ENCODE results near the gene MERTK. TPM values are rescaled to one million over a fixed set of nuclear protein-coding genes. Genes with fewer than 3 reads are reported as not detected.

The MERTK gene
- total and polyA plus RNA-seq, 2 donors (not counting 1 experiment from before 2014, with no cell fraction given), result 0.04 to 0.34 TPM

DNA sequence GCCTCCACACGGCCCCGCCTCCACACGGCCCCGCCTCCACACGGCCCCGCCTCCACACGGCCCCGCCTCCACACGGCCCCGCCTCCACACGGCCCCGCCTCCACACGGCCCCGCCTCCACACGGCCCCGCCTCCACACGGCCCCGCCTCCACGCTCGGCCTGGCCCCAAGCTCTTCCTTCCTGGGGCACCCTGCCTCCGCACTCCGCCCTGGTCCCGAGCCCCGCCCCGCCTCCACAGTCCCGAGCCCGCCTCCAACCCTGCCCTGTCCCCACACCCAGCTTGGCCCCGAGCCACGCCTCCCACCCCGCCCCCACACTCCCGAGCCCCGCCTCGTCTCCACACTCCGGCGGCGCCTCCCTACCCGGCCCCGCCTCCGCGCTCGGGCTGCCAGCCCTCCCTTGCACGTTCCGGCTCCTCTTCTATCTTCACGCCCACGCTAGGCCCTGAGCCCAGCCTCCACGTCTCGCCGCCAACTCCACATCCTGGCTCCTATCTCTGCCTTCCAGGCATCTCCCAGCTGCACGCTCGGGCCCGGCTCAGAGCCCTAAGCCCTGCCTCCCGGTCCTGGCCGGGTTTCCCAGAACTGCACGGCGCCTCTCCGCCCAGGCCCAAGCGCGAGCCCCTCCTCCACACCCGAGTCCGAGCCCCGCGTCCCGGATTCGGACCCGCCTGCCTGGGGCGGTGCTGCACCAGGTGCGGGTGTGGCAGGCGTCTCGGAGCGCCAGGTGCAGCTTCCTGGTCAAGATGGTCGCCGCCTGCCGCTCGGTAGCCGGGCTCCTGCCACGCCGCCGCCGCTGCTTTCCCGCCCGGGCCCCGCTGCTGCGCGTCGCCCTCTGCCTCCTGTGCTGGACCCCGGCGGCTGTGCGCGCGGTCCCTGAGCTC, 156.7 kb downstream of the MERTK start, which contains the start of gene TMEM87B:
TMEM87B (plus strand) TSS at position 423 of the 883 bp plus-strand sequence; CDS start at position 746, 323 bp downstream.
- intact Hi-C loops (cut with micrococcal nuclease), result loop anchor here (1.0 to 10.0 kb wide), 8 partner anchors 171 to 1380 kb away; partner anchors contain the start of genes ANAPC1, CHCHD5, NT5DC4 and PSD4
- no peaks in the 10 kb centered on the region for H3K27me3 ChIP-seq (replicated peaks in 1 of 4; ENCODE audit: control extremely low read depth in 1 of 4, control insufficient read depth in 3 of 4, insufficient read depth in 4 of 4, low read length in 3 of 4)
- POLR2A ChIA-PET, result interaction anchor here (0.6 to 1.5 kb wide), 8 partner anchors 150 to 534 kb away, joined by 3 to 10 read pairs (median 6); partner anchors contain the start of genes ANAPC1, CHCHD5, MERTK and ZC3H8
- H3K27ac Mint-ChIP-seq, result peak within 1 kb of the TSS; percentile 98
- peak within 1 kb of the TSS; percentile 97 for H2AFZ ChIP-seq (ENCODE audit: insufficient read depth, low read depth, low read length, poor library complexity, severe bottlenecking)
- WGBS (ENCODE audit: insufficient coverage), result under 1% methylated on average over 74 of the region's 90 CpGs
- peak within 1 kb of the TSS; percentile 86 for H3K4me2 ChIP-seq (replicated peaks; ENCODE audit: low read depth, low read length, poor library complexity, severe bottlenecking)
- H3K9ac ChIP-seq (ENCODE audit: low read length), result peak within 1 kb of the TSS; percentile 83
- ATAC-seq (ENCODE audit: low read depth) (peak; percentile 70), DNase-seq (peak; percentile 97)
- H3K79me2 ChIP-seq (ENCODE audit: control insufficient read depth, insufficient read depth, low read length), result peaks cover 41% of the 10 kb centered on the region
- peak within 1 kb of the TSS; percentile 80 to 87 for H3K27ac ChIP-seq (ENCODE audit: low read length in 2 of 2)
- peak within 1 kb of the TSS; percentile 99 for H3K4me3 Mint-ChIP-seq
- peak within 1 kb of the TSS; percentile 47 to 94 (median 87) for H3K4me3 ChIP-seq (ENCODE audit: control extremely low read depth in 1 of 5, extremely low read depth in 1 of 5, insufficient read depth in 1 of 5, low read depth in 2 of 5, low read length in 4 of 5)
- H3K36me3 ChIP-seq (replicated peaks in 1 of 2; ENCODE audit: control extremely low read depth in 1 of 2, control insufficient read depth in 1 of 2, extremely low read depth in 1 of 2, insufficient read depth in 2 of 2, low read length in 1 of 2), result peaks cover 0 to 8% of the 10 kb centered on the region in 2 experiments
- peaks cover 41% of the 10 kb centered on the region for H3K4me1 Mint-ChIP-seq
- H3K27me3 Mint-ChIP-seq, result no peaks in the 10 kb centered on the region
- H3K9me3 Mint-ChIP-seq (ENCODE audit: insufficient read depth), result no peaks in the 10 kb centered on the region
- CTCF ChIA-PET, result interaction anchor here (8.8 kb wide), 1 partner anchor 167 kb away, joined by 83 read pairs; no protein-coding TSS in a partner anchor
- TF ChIP-seq, protein P1, sequence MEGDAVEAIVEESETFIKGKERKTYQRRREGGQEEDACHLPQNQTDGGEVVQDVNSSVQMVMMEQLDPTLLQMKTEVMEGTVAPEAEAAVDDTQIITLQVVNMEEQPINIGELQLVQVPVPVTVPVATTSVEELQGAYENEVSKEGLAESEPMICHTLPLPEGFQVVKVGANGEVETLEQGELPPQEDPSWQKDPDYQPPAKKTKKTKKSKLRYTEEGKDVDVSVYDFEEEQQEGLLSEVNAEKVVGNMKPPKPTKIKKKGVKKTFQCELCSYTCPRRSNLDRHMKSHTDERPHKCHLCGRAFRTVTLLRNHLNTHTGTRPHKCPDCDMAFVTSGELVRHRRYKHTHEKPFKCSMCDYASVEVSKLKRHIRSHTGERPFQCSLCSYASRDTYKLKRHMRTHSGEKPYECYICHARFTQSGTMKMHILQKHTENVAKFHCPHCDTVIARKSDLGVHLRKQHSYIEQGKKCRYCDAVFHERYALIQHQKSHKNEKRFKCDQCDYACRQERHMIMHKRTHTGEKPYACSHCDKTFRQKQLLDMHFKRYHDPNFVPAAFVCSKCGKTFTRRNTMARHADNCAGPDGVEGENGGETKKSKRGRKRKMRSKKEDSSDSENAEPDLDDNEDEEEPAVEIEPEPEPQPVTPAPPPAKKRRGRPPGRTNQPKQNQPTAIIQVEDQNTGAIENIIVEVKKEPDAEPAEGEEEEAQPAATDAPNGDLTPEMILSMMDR (IDR thresholded peaks at IDR 0.05), result no peak
- no peak for TF ChIP-seq EZH2 (IDR thresholded peaks at IDR 0.05; ENCODE audit: borderline replicate concordance, insufficient read depth, low read depth, low read length, poor library complexity, severe bottlenecking)
- H4K20me1 ChIP-seq (ENCODE audit: control insufficient read depth, insufficient read depth, low read length, poor library complexity, severe bottlenecking), result peaks cover 10% of the 10 kb centered on the region
- no peaks in the 10 kb centered on the region for H3K9me3 ChIP-seq (ENCODE audit: control extremely low read depth in 1 of 3, control insufficient read depth in 2 of 3, insufficient read depth in 1 of 3, low read length in 2 of 3)
- H3K4me1 ChIP-seq (ENCODE audit: control insufficient read depth in 2 of 2, insufficient read depth in 2 of 2, low read length in 2 of 2), result peaks cover 18 to 19% of the 10 kb centered on the region in 2 donors
